CD8-positive, alpha-beta memory T cell (primary cell): ENCODE results near the gene DUOXA2. TPM values are rescaled to one million over a fixed set of nuclear protein-coding genes. Genes with fewer than 3 reads are reported as not detected.
"Not testable (repeated sequence)": the region's sequence is repeated elsewhere in the genome, so short reads cannot be mapped to it uniquely, and the experiment has no call there.

ENCODE experiments used
- CTCF ChIA-PET: fragments of 350-600 bp; sonication (Branson Sonifier 250); formaldehyde crosslinking; loops from one replicate; lab custom pipeline; 2021; ENCODE audit warnings: antibody characterized with exemption; lab: Charles Lee
- POLR2A ChIA-PET: fragments of 350-600 bp; sonication (Branson Sonifier 250); formaldehyde crosslinking; loops from one replicate; lab custom pipeline; 2021; ENCODE audit warnings: antibody characterized with exemption; lab: Charles Lee
- DNase-seq, 5 donors: peaks; one replicate each; pipeline versions ENCODE4 v3.0.0 to v3.0.0-alpha.2; 2020 to 2022; ENCODE audit warnings: mixed read lengths in 1 of 5
- H3K27ac ChIP-seq: one replicate; pipeline ENCODE4 v1.7.0; 2013; ENCODE audit warnings: low read depth, mild to moderate bottlenecking, low read length, moderate library complexity
- H3K27me3 ChIP-seq: 2 replicates; pipeline ENCODE4 v1.7.0; 2013; ENCODE audit warnings: low read length, mild to moderate bottlenecking; ENCODE audit not compliant: insufficient read depth, poor library complexity, severe bottlenecking
- H3K36me3 ChIP-seq: 2 replicates; pipeline ENCODE4 v1.7.0; 2013; ENCODE audit warnings: mild to moderate bottlenecking, low read length, moderate library complexity; ENCODE audit not compliant: insufficient read depth
- H3K4me1 ChIP-seq: 2 replicates; pipeline ENCODE4 v1.7.0; 2013; ENCODE audit warnings: mild to moderate bottlenecking, low read length, moderate library complexity; ENCODE audit not compliant: insufficient read depth
- H3K4me3 ChIP-seq: 2 replicates; pipeline ENCODE4 v1.7.0; 2013; ENCODE audit warnings: mild to moderate bottlenecking, low read length
- H3K9me3 ChIP-seq: 2 replicates; pipeline ENCODE4 v1.7.0; 2013; ENCODE audit warnings: mild to moderate bottlenecking, low read length
- H3K27ac Mint-ChIP-seq, 8 donors: one replicate each; pipeline ENCODE4 v1.8.0; 2020 to 2021; ENCODE audit warnings: mixed read lengths in 8 of 8, mild to moderate bottlenecking in 6 of 8, inconsistent platforms in 3 of 8, moderate library complexity in 3 of 8
- H3K27me3 Mint-ChIP-seq, 2 donors: one replicate each; pipeline ENCODE4 v1.8.0; 2020 to 2021; ENCODE audit warnings: mixed read lengths in 2 of 2, mild to moderate bottlenecking in 1 of 2, moderate library complexity in 1 of 2
- H3K36me3 Mint-ChIP-seq, 3 donors: one replicate each; pipeline ENCODE4 v1.8.0; 2020 to 2021; ENCODE audit warnings: mixed read lengths in 3 of 3, inconsistent platforms in 1 of 3, mild to moderate bottlenecking in 1 of 3
- H3K4me1 Mint-ChIP-seq, 3 donors: one replicate each; pipeline ENCODE4 v1.8.0; 2020 to 2021; ENCODE audit warnings: mixed read lengths in 3 of 3, inconsistent platforms in 1 of 3, mild to moderate bottlenecking in 1 of 3
- H3K4me3 Mint-ChIP-seq, 7 donors: one replicate each; pipeline ENCODE4 v1.8.0; 2020 to 2021; ENCODE audit warnings: mixed read lengths in 7 of 7, mild to moderate bottlenecking in 6 of 7, moderate library complexity in 4 of 7, inconsistent platforms in 2 of 7
- H3K9me3 Mint-ChIP-seq, 5 donors: one replicate each; pipeline ENCODE4 v1.8.0; 2020 to 2022; ENCODE audit warnings: mixed read lengths in 5 of 5, mild to moderate bottlenecking in 3 of 5, moderate library complexity in 2 of 5, inconsistent platforms in 1 of 5
- polyA plus RNA-seq: library from polyadenylated mRNA; unstranded; fragments of 300-500 nt; fragmentation: Illumina TruSeq; gene quantifications from one replicate; pipeline ENCODE4 v1.2.3, GENCODE V29; 2021
- total RNA-seq, 2 experiments: library from RNA; stranded (reverse); gene quantifications; one replicate each; pipeline ENCODE4 v1.2.3, GENCODE V29; 2021

DUOXA2 gene
- total RNA-seq (not detected), polyA plus RNA-seq (not detected)

DNA sequence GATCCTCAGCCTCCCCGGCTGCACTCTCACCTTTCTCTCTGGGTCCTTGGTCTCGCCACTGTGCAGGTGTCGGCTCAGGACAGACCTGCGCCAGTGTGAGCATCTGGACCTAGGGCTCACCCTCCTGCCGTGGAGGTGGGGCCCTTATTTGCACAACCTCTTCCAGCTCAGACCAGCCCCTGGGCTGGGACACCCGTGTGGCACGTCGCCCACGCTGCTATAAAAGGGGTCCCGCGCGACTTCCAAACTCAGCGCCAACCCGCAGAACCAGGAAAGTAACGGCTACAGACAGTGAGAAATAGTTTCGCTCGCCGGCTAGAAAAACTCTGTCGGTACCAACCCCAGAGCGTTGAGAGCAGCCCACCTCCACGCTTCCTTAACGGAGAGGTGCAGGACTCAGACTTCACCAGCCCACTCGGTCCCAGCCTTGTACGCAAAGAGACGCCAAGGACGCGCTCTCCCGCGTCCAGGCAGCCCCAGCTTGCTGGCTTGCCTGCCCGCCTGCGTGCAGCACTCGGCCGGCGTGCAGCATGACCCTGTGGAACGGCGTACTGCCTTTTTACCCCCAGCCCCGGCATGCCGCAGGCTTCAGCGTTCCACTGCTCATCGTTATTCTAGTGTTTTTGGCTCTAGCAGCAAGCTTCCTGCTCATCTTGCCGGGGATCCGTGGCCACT is at the start of gene DUOXA2, which contains the start of gene DUOX2:
DUOXA2 (plus strand) TSS at position 251 of the 675 bp plus-strand sequence; CDS start at position 531, 280 bp downstream.
DUOX2 (minus strand) TSS at position 97 of the 675 bp plus-strand sequence. CDS start 761 bp downstream, outside the sequence.
- peaks cover 60% of the 10 kb centered on the region for H3K27me3 ChIP-seq
- H3K4me3 ChIP-seq: peak within 1 kb of the TSS; percentile 6
- ChIA-PET POLR2A (no interaction called here), CTCF (interaction anchor here (1.5 kb wide), 1 partner anchor 9 kb away, joined by 4 read pairs; no protein-coding TSS in a partner anchor)
- Mint-ChIP-seq H3K27ac (peak within 1 kb of the TSS in 1 of 8 donors; percentile 31), H3K9me3 (no peaks in the 10 kb centered on the region), H3K27me3 (peaks cover 52 to 83% of the 10 kb centered on the region in 2 donors), H3K36me3 (peaks cover 0 to 2% (median 0%) of the 10 kb centered on the region in 3 donors), H3K4me3 (peak within 1 kb of the TSS in 6 of 7 donors; percentile 21 to 68 (median 49)), H3K4me1 (peaks cover 31 to 63% (median 46%) of the 10 kb centered on the region in 3 donors)
- DNase-seq: peak in 1 of 5 donors; percentile 40
- H3K4me1 ChIP-seq: peaks cover 41% of the 10 kb centered on the region
- H3K9me3 ChIP-seq: no peaks in the 10 kb centered on the region
- H3K27ac ChIP-seq: no peak within 1 kb of the TSS
- H3K36me3 ChIP-seq: no peaks in the 10 kb centered on the region

DNA sequence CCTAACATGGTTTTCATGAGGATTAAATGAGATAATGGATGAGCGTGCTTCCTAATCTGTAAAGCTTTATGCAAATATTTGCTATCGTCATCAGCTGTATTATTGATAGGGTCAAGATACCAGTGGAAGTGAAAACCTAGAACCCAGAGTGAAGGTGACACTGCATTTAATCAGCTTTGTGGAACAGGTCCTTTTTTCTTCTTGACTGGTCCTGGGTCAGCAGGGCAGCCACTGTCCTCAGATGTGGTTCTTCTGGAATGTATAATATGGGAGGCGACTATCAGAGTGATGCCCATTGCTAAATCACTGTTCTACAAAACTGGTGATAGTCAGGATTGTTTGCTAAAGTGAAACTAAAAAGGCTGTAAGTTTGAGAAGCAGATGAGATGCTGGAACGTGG is 49.7 kb upstream of the DUOXA2 start:
- no peaks in the 10 kb centered on the region for H3K36me3 ChIP-seq
- no peak for DNase-seq
- peak overlapping the region in 1 of 8 donors; percentile 27 for H3K27ac Mint-ChIP-seq
- H3K27ac ChIP-seq: no peak overlapping the region
- no peaks in the 10 kb centered on the region for H3K27me3 ChIP-seq
- no peak overlapping the region for H3K4me3 ChIP-seq
- H3K9me3 ChIP-seq: no peaks in the 10 kb centered on the region
- no peaks in the 10 kb centered on the region for H3K27me3 Mint-ChIP-seq
- H3K36me3 Mint-ChIP-seq: peaks cover 0 to 14% (median 9%) of the 10 kb centered on the region in 3 donors
- CTCF ChIA-PET: no interaction called here
- H3K4me3 Mint-ChIP-seq: no peak overlapping the region
- peaks cover 0 to 6% (median 3%) of the 10 kb centered on the region in 3 donors for H3K4me1 Mint-ChIP-seq
- no peaks in the 10 kb centered on the region for H3K4me1 ChIP-seq
- H3K9me3 Mint-ChIP-seq: no peaks in the 10 kb centered on the region
- POLR2A ChIA-PET: no interaction called here

DNA sequence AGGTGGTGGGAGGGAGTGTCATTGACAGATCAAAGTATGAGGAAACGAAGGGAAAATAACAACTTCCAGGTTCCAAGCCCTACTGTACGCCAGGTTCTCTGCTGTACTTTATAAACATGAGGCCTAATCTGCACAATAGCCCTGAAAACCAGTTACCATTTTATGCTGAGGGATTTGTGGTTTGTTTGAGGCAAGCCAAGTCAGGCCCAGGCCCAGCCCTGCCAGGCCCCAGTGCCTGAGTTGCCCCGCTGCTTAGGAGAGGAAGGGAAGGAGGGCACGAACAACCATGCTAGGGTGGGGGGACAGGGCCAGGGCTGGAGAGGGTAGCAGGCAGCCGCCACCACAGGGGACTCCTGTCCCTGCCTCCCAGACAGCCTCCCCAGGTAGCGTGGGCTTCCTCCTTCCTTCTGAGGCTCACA is 44.2 kb upstream of the DUOXA2 start:
- POLR2A ChIA-PET, H3K9me3 ChIP-seq, H3K4me3 ChIP-seq, H3K4me1 Mint-ChIP-seq, H3K27ac Mint-ChIP-seq, CTCF ChIA-PET, H3K9me3 Mint-ChIP-seq, H3K4me1 ChIP-seq, H3K4me3 Mint-ChIP-seq, DNase-seq, H3K36me3 ChIP-seq, H3K27ac ChIP-seq, H3K27me3 Mint-ChIP-seq, H3K27me3 ChIP-seq: not testable (repeated sequence)
- peaks cover 0 to 16% (median 8%) of the 10 kb centered on the region in 3 donors for H3K36me3 Mint-ChIP-seq

DNA sequence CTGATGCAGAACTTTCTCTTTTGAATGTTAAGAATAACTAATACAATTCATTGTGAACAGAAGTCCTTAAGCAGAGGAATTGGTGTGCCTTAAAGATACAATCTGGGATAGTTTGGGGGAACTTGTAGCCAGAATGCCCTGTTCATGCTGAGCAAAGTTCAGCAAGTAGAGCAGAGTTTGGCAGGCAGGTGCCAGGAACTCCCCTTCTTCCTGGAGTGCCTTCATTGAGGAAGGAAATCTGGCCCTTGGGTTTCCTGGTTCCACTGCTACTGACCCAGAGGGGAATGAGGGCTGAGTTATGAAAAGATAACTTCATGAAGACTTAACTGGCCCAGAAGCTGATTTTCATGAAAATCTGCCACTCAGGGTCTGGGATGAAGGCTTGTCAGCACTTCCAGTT is 40.5 kb upstream of the DUOXA2 start:
- H3K9me3 Mint-ChIP-seq, CTCF ChIA-PET, H3K9me3 ChIP-seq, H3K4me1 ChIP-seq, H3K4me3 ChIP-seq, POLR2A ChIA-PET, H3K4me1 Mint-ChIP-seq, H3K36me3 Mint-ChIP-seq, H3K27me3 Mint-ChIP-seq, DNase-seq, H3K27ac Mint-ChIP-seq, H3K27ac ChIP-seq, H3K36me3 ChIP-seq, H3K4me3 Mint-ChIP-seq, H3K27me3 ChIP-seq: not testable (repeated sequence)

DNA sequence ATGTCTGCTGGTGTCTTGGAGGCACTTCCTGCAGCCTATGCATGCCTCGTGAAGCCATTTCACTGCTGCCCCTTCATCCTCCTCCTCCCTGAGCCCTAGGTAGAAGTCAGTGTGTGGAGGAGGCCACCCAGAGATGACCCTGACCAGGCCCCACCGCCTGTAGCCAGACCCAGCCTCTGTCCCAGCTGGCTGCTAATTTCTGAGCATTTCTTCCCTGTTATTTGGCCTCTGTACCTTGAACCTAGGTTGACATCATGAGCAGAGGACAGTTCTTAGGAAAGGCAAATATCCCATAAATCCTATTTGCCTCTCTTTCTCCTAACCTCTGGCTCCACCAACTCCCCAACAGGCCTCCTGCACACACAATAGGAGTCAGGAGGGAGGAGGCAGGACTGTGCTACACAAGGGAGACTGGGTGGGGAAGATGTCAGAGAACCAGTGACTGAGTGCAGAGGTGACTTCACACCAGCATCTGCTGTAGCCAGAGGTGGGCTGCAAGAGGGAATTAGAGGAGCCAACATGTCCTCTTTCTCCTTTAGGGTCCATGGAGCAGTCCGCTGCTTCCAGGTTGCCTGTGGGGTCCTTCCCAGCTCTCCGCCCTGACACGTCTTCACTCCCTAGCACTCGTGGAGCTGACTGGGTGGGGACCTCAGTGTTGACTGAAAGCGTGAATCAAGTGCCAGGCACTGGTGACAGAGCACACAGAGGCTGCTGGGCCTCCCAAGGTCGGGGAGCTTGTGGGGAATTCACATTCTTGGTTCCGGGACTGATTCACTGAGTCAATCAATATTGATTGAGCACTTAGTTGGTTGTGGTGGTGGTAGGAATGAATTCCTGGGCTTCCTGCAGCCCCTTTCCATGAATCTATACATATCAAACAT is 38.4 kb upstream of the DUOXA2 start:
- POLR2A ChIA-PET, H3K4me3 Mint-ChIP-seq, H3K9me3 ChIP-seq, H3K9me3 Mint-ChIP-seq, H3K27ac ChIP-seq, H3K36me3 ChIP-seq, H3K27me3 ChIP-seq, H3K36me3 Mint-ChIP-seq, CTCF ChIA-PET, H3K27ac Mint-ChIP-seq, H3K27me3 Mint-ChIP-seq, H3K4me1 ChIP-seq, DNase-seq, H3K4me1 Mint-ChIP-seq, H3K4me3 ChIP-seq: not testable (repeated sequence)

DNA sequence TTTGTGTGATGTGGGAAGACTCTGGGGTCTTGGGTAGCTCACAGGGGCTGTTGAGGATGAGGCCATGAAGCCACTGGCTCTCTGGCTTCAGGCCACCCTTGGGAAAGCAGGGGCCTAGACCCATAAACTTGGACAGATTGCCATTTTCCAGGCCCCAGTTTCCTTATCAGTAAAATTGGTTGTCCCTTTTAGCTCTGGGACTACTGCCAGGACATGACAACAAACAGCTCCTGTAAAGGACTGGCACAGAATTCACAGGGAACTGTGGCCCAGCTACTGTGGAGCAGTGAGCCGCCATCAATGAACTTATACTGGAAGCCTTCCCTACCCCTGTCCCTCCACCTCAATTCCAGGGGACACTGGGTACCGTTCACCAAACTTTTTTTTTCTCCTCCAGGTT is 36.7 kb upstream of the DUOXA2 start:
- H3K4me3 ChIP-seq, H3K4me1 Mint-ChIP-seq, CTCF ChIA-PET, H3K36me3 ChIP-seq, DNase-seq, H3K27me3 Mint-ChIP-seq, H3K27ac ChIP-seq, H3K4me1 ChIP-seq, H3K9me3 ChIP-seq, H3K27ac Mint-ChIP-seq, H3K27me3 ChIP-seq, POLR2A ChIA-PET, H3K4me3 Mint-ChIP-seq, H3K9me3 Mint-ChIP-seq, H3K36me3 Mint-ChIP-seq: not testable (repeated sequence)

DNA sequence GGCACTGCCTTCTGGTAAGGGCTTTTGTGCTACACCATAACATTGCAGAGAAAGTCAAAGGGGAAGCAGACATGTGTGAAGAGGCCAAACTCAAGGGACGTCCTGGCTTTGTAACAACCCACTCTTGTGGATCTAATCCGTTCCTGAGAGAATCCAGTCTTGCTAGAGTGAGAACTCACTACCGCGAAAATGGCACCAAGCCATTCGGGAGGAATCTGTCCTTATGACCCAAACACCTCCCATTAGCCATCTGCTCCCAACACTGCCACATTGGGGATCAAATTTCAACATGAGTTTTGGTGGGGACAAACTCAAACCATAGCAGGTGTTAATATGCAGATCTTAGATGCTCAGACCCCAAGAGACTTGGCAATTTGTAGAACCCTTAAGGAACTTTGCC is 34.9 kb upstream of the DUOXA2 start:
- H3K27me3 ChIP-seq, DNase-seq, H3K4me1 ChIP-seq, H3K36me3 Mint-ChIP-seq, H3K36me3 ChIP-seq, H3K4me3 ChIP-seq, CTCF ChIA-PET, H3K4me3 Mint-ChIP-seq, H3K9me3 Mint-ChIP-seq, H3K27ac Mint-ChIP-seq, H3K27me3 Mint-ChIP-seq, H3K4me1 Mint-ChIP-seq, POLR2A ChIA-PET, H3K9me3 ChIP-seq: not testable (repeated sequence)
- H3K27ac ChIP-seq: peak overlapping the region; percentile 16

DNA sequence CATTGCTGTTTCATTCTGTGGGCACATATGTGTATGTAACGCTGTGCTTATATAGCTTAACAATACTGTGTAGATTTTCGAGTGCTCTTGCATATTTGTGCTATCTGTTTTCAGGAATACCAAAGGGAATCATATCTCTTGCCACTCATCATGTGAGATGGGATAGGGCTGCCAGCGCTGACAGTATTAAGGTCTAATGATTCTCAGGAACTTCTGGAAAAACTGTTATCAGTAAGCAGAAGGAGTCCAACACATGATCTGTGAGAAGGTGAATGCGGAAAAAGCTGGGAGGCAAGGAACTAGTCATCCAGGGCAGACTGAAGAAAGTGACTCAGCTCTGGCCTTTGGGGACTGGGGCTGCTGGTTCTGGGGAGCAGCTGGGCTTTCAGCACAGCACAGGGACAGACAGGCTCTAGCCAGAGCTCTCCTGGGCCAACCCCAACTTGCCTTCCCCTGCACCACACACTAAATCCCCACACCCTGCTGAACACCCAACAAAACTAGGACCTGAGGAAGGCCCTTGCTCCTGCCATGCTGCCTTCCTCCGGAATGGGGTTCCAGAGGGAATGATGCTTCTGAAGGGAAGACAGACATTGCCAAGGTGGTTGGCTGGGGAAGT is 34.4 kb upstream of the DUOXA2 start:
- H3K27ac ChIP-seq, DNase-seq, H3K36me3 Mint-ChIP-seq, CTCF ChIA-PET, H3K27ac Mint-ChIP-seq, H3K4me3 Mint-ChIP-seq, H3K4me1 ChIP-seq, H3K4me3 ChIP-seq, POLR2A ChIA-PET, H3K27me3 Mint-ChIP-seq, H3K36me3 ChIP-seq, H3K4me1 Mint-ChIP-seq, H3K9me3 ChIP-seq, H3K27me3 ChIP-seq, H3K9me3 Mint-ChIP-seq: not testable (repeated sequence)
